ENCODE results near the gene BABAM2.

The BABAM2 gene

GRCh38 chr2:28294451-28294850, 403.9 kb downstream of the BABAM2 start:
- DNase-seq = no peak

GRCh38 chr2:28296243-28296642, 405.7 kb downstream of the BABAM2 start:
- DNase-seq = no peak

- DNase-seq = no peak
Measured at GRCh38 chr2:28296904-28297303, 406.4 kb downstream of the BABAM2 start.

GRCh38 chr2:28297531-28297930, 407.0 kb downstream of the BABAM2 start:
- no peak for DNase-seq

- no peak for DNase-seq
Measured at GRCh38 chr2:28298406-28298805, 407.9 kb downstream of the BABAM2 start.

GRCh38 chr2:28300485-28301341, 410.2 kb downstream of the BABAM2 start:
- no peak for DNase-seq

GRCh38 chr2:28305202-28305601, 414.7 kb downstream of the BABAM2 start:
- DNase-seq = no peak

GRCh38 chr2:28310107-28310506, 419.6 kb downstream of the BABAM2 start:
- no peak for DNase-seq

- no peak for DNase-seq
Measured at GRCh38 chr2:28311660-28312249, 421.2 kb downstream of the BABAM2 start.

- DNase-seq = no peak
Measured at GRCh38 chr2:28312307-28313219, 422.0 kb downstream of the BABAM2 start.

- DNase-seq = no peak
Measured at GRCh38 chr2:28313220-28313784, 422.8 kb downstream of the BABAM2 start.

GRCh38 chr2:28314968-28315367, 424.4 kb downstream of the BABAM2 start:
- no peak for DNase-seq

- DNase-seq = no peak
Measured at GRCh38 chr2:28316546-28317335, 426.2 kb downstream of the BABAM2 start.

- no peak for DNase-seq
Measured at GRCh38 chr2:28317390-28317789, 426.9 kb downstream of the BABAM2 start.

- no peak for DNase-seq
Measured at GRCh38 chr2:28318023-28318422, 427.5 kb downstream of the BABAM2 start.

- no peak for DNase-seq
Measured at GRCh38 chr2:28318462-28319117, 428.1 kb downstream of the BABAM2 start.

GRCh38 chr2:28319118-28320008, 428.8 kb downstream of the BABAM2 start:
- DNase-seq = no peak

- DNase-seq = no peak
Measured at GRCh38 chr2:28320009-28320365, 429.5 kb downstream of the BABAM2 start.

- no peak for DNase-seq
Measured at GRCh38 chr2:28320371-28320770, 429.8 kb downstream of the BABAM2 start.

GRCh38 chr2:28321426-28321825, 430.9 kb downstream of the BABAM2 start:
- no peak for DNase-seq

- no peak for DNase-seq
Measured at GRCh38 chr2:28322051-28322450, 431.5 kb downstream of the BABAM2 start.

Data from hematopoietic multipotent progenitor cell treated with erythropoietin and hydrocortisone succinate and interleukin-3 and kit ligand, for 6 days (in vitro differentiated cells).